EL (cell line): Measurements from ENCODE around the gene SLC45A1.
"Not testable (repeated sequence)": the region's sequence is repeated elsewhere in the genome, so short reads cannot be mapped to it uniquely, and the experiment has no call there.

Experiments
- DNase-seq: peaks from one replicate; pipeline ENCODE4 v3.0.0-alpha.2; 2016

Gene SLC45A1

DNA sequence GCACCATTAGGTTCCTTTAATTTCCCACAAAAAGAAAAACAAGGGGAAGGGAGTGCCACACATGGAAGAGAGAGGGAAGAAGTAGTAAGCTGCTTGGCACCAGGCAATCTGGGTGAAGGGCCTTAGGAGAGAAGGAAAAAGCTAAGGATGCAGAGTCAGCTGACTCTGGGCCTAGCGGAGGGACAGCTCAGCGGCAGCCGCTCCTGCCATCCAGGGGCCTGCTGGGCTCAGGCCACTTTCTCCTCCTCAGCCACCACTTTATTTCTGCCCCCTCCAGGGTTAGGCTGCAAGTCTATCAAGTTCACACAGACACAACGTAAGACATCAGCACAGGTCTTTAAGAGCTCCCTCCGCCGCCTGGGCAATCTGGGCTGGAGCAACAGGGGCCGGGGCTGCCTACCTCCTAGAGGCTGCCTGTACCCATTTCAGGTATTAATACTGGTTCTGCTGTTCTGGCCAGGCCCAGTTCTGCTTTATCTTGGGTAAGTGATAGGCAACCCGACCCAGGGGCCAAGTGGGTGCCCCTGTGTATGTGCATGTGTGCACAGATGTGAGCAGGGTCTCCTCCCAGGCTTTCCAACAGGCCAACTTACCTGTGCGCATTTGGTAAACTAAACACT, 53.6 kb downstream of the SLC45A1 start:
- no peak for DNase-seq

DNA sequence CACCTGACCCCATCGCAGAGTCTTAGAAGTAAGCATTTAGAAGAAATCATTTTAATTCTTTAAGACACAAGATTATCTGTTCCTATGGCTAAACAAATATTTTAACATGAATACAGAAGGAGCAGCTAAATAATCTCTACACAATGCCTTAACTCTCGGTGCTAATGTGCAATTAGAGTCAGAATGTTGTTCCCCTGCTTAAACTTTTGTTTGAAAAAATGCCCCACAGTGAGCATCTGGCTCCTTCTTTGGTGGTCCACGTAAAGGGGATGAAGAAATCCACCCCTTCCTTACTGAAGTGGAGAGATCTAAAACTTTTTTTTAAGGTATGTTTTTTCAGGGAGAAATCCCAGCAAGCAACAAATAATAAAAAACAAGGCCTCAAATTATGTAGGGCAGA, 55.2 kb downstream of the SLC45A1 start:
- DNase-seq = no peak

DNA sequence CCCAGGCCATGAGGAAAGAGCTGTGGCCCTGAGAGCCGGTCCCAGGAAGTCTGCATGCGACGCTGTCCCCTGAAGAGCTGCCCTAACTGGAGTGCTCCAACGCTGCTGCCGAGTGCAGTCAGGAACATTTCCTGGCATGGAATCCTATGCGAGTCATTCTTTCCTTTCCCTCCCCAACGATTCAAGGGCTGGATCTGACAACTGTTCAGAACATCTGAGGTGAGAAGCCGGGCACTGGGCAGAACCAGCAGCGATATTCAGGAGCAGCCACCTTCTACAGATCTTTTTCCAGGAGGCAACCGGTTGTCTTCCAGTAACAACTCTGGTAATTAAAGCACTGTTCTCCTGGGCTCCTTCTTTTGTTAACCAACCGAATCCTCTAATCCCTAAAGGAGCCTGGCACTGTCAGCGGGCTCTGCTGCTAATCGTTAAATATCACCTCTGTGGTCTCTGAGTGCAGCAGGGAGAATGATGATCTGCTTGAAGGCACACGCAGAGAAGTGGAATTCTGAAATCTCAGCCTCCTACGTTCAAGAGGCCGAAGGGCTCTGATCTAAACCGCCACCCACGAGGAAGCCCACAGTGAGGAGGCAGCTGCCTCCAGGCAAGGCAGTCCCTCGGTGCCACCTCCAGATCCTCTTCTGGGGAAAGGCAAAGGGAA, 55.8 kb downstream of the SLC45A1 start:
- peak; percentile 84 for DNase-seq

DNA sequence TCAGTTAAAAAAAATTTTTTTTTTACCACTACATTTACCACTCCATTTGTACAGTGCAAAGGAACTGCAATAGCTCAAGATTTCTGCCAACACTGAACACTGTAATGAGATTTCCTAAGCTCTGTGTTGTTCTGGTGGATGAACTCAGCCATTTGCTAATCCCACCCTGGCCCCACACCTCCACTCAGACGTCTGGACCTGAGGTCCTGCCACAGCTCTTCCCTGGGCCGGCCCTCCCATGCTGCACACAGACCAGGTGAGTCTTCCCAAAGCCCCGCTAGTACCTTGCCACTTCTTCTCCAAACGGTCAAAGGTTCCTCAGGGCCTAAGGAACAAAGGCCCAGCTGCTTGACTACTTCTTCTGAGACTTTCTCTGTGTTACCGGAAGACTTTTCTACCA, 56.4 kb downstream of the SLC45A1 start:
- no peak for DNase-seq

DNA sequence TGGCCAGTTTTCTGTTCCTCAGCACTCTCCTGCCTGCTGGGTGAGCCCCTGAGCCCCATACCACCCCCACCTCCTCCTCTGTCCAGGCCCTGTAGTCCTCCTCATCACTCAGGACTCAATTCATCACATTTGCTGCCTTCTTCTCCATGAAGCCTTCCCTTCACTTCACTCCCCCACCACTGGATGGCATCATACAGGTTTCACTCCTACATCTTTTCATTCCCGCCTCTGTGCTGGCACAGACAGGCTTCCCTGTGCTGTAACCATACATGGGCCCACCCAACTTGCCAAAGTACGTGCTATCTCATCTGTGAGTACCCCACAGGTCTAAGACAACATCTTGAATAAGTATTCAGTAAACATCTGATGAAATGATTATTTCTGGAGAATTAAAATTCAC, 56.9 kb downstream of the SLC45A1 start:
- DNase-seq = peak; percentile 63

DNA sequence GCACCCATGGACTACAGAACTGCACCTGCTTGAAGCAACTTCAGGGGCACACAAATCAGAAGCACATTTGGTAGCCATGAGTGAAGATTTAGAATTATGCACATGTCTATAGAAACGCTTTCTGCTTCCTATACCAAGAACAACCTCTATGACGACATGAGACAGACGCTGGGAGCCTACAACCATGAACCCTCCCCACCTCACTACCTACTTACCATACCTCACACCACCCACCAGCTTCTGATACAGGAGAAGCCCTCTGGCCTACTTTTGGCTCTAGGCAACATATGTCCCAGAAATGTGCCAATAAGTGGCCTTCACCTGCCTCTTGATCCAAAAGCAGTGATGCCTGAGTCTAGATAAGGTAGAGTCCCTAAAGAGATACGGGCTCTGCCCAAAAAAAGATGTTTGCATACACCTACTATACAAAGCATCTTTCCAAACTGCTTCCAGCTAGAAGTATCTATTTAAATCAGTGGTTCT, 58.5 kb downstream of the SLC45A1 start:
- no peak for DNase-seq

DNA sequence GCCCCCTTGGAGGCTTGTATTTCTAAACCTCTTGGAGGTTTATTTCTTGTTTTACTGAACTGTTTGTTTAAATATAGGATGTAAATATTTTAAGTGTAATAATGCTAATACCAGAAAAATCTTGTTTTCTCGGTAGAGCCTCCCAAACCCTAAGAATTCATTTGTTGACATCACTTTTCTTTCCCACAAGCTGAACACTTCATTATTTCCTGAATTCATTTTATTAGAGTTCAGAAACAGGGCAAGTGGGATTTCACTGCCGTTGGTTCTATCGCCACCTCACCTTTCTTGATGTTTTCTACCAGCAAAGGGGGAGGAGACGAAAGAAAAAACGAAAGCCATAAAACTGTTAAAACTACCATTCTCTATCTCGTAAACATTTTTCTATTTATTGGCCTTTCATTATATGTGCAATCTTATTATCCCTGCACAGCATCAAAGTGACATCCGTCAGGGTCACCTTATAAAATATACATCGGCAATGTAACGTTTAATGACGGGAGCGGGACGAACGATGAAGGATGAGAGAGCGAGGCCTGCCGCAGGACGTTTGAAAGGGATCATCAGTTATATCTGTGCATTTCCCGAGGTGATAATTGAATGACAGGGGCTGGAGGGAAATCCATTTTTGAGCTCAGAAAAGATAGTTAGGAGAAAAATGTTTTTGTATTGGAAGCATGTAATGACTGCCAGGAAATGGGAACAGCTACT, 59.5 kb downstream of the SLC45A1 start:
- DNase-seq = no peak

DNA sequence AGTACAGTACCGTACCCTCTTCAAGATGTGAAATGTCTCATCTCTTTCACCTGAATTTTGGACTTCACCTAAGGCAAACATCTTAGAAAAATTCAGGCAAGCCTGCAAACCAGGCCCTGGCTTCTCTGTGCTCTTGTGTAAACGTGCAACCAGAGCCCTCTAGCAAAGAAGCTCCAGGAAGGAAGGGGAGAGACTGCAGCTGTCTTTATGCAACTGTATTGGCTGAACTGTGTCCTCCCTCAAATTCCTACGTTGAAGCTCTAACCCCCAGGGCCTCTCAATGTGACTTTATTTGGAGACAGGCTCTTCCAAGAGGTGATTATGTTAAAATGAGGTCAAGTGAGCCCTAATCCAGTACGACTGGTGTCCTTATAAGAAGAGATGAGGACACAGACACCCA, 60.3 kb downstream of the SLC45A1 start:
- DNase-seq = no peak

DNA sequence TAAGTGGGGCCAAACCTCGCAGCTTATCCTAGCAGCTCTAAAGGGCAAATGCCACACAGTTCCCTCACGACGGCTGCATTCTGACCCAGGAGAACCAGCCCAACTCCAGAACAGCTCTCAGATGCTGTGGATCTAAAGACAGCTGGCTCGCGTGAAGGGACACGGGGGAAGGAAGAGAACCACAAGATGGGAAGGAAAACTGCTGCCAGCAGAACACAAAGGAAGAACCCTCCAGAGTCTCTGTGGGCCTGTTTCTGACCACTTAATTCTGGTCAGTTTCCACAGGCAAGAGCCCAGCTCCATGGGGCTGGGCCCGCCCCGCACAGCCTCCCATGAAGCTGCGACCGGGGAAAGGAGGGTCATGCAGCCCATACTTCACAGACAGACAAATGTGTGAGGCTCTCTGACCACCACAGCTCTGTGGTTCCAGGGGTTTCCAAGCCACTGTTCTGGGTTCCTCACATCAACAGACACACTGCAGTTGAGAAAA, 61.1 kb downstream of the SLC45A1 start:
- no peak for DNase-seq

DNA sequence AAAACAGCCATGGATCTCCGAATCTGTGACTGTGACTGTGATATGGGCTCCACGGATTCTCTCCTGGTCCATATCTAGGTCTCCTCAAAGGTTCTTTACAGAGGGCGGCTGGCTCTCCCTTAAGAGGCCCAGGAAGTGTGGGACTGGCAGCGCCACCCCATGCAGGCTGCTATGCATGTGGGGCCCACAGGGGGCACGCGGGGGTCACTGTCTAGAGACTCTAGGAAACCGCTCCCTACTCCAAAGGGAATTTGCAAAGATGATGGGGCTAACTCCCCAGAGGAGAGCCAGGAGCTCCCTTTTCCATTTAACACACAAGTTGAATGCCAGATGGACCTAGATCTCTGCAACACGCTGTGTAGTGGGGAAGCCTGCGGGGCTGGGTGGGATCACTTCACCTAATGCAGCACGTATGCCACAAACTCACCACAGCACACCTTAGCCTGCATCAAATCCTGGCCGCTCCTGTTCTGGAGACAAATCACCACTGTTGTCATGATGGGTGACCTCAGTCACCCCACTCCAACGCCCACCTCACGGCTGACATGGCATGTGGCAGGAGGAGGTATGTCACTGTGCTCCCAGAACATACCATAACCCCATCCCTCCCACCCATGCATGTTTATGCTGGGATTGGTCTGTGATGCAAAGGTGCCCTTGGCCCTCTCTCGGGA, 61.7 kb downstream of the SLC45A1 start:
- no peak for DNase-seq

DNA sequence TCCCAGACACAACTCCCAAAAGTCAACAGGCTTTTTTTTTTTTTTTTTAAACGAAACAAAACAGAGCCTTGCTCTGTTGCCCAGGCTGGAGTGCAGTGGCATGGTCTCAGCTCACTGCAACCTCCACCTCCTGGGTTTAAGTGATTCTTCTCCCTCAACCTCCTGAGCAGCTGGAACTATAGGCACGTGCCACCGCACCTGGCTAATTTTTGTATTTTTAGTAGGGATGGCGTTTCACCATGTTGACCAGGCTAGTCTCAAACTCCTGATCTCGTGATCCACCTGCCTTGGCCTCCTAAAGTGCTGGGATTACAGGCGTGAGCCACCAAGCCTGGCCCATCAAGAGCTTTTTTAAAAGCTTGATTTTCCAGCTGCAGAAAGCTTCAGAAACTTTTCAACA, 62.4 kb downstream of the SLC45A1 start:
- DNase-seq = not testable (repeated sequence)

DNA sequence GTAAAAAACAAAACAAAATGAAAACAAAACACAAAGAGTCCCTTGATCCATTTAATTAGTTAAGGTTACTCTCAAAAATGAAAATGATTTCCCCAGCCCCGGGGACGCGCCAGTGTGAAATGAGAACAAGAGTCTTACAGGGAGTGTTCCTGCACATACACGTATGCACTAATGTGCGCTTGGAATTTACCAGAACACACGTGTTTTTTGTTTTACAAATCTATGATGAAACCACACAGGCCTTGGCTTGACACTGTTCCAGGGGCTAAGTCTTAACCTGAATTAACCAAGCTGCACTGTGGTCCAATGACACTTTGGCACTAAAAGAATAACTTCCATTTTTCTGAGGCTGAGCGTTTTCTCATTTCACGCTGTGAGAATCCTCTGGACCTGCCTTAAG, 63.7 kb downstream of the SLC45A1 start:
- DNase-seq = no peak

DNA sequence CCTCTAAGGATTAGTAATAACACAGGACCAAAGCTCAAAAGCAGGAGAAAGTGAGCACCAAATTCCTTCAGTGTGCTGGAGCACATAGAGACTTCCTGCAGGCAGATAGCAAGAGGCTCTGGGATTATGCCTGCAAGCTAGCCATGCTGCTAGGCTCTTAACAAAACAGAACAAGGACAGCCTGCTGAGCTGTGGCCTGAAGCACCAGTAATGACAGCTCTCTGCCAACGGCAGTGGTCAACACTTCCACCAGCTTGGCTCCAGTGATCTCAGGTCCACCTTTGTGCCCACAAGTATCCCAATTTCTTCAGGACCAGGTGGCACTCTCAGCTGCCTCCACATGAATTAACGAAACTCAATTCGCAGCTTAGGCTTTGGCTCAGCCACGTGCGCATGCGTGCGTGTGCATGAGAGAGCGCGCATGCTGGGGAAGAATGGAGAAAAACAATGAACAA, 64.2 kb downstream of the SLC45A1 start:
- no peak for DNase-seq

DNA sequence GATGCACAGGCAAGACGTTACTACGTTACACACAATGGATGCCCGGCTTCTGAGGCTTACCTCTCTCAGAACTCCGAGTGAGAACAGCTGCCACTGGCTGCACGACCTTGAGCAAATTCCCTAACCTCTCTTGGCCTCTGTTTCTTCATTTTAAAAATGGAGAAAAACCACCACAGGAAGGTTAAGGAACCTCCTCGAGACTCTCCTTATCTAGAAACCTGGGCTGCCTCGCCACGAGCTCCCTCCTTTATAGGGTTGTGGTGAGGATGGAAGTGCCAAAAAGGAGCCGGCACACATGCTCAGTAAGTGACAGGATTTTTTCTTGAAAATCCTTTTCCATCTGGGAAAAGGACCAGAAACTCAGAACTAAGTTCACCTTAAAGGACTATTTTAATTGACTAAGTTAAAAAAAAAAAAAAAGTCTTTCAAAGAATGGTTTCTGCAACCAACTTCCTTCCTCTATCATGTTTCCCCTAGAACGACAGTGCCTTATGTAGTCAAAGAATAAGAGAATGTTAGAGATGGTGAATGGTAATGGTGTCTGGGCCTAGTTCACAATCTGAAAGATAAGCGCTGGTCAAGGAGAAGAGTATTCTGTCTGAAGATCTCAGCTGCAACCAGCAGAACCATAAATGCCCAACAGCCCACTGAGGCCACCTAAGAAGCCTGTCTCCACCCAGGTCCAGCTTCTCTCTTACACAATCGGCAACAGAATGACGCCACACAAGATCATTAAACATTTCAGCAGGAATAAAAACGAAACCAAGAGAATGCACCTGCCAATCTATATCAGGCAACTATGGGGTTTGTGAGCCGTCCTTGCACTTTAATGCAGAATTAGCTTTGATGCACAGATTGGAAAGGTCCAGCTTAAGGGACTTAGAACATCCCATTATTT, 64.9 kb downstream of the SLC45A1 start:
- DNase-seq = no peak

DNA sequence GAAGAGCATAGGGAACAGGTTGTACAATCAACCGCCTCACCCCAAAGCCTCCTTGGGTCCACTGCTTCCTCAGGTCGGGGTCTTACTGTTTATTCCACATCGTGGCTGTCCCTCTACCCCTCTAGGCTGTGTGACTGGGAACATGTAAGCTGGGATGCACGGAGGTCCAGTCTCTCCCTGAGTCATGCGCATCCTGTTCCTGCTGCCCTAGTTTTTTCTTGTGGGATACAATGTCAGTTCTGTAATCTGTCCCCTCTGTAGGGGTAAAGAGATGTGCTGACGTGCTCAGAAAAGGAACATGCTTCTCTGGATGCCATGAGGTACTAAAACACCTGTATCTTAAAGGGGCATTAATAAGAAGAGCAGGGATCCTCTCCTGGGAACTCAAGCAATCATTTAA, 66.2 kb downstream of the SLC45A1 start:
- peak; percentile 29 for DNase-seq

DNA sequence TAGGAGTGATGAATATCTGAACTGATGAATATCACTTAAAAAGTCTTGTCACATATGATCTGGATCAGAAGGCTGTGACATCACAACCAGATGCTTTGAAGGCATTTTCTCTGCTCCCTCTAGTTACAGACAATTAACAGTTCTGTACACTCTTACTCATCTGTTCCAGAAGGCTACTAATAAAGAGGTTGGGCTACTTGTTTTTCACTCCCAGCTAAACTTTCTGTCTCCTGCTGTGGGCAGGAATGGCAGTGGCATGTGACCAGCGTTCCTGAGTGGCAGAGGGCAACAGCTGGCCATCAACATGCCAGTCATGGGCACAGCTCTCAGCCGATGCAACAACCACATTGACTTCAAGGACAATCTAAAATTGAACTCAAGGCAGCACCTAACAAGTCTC, 66.7 kb downstream of the SLC45A1 start:
- peak; percentile 15 for DNase-seq

DNA sequence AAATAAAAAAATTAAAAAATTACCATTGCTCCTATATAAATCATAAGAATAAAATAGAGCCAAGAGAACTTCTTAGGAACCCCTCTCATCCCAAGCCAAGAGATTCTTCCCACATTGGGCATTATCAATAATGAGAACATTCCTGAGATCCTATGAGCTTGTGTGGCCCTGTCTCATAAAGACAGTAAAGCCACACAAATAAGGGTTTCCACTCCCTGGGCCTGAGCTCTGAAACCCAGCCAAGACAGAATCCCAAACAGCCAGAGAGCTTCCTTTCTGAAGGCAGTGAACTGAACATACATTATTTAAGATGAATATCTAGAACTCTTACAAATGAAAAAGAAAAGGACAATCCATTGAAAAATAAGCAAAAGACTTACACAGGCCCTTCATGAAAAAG, 68.3 kb downstream of the SLC45A1 start:
- DNase-seq = no peak

DNA sequence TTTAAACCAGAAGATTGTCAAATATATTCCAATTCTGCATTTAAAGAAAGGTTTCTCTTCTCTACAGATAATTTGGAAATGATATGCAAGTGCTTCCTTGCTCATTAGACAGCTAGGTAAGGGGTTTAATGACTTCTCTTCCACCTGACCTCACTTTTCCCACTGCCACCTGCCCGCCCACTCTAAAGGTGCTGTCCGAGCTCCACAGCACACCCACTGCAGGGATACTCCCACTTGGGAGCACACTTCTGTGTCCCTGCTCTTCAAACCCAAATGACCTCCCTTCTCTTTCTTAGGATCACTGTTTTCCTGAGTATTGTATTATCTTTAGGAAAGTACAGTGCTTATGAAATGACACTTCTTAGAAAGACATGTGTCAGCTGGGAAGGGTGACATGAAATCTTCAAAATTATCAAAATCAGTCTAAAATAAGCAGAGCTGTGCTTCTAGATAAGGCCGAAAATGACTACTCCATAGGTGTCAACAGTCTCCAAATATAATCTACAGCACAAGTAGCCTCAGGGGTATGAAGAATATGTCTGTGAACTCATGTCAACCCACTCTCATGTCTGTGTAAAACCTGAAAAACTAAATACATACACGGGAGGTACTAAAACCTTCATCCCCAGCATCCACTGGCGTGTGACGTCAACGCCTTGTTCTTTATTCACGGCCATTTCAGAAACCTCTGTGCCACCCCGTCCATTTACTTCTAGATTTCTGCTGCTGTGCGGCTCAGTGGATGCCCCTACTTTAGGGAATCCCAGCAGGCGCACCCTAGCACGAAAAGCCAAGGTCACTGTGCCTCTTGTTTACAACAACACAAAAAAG, 71.0 kb downstream of the SLC45A1 start:
- no peak for DNase-seq

DNA sequence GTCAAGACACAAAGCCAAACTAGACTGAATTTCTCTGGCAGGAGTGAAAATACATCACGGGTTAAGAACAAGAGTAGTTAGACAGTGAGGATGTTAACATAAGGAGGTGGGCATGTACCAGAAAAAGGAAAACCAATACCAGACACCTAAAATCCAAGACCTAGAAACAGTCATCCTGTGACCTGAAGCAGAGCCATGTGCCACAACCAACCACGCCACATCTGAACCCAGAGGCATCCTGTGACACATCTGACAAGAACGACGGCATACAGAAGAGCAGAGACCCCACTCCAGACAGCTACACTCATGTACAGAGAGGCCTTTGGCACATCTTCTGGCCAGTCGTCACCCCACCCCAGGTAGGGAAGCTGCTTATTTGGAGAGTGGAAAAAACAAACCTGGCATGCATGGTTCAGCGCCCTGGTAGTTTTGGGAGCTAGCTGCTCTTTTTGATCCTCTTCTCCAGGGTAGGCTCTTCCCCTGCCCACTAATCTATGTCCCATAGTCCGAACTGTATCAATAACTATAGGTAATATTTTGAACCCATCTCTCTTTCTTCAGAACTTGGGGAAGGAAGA, 72.1 kb downstream of the SLC45A1 start:
- DNase-seq = no peak

DNA sequence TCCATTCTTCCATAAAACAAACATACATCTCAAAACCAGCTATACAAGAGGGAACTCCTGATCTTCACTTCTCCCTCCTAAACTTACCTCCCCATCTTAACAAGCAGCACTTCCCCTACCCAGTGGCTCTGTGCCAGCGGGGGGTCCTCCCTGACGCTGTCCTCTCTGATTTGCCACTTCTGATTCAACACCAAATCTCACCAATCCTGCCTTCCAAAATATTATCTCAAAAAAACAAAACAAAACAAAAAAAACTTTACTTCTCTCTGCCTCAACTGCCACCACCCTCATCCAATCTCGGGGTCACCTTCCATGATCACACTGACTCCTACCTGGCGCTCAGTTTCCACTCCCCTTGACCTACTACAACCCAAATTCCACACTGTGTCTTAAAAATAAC, 72.8 kb downstream of the SLC45A1 start:
- DNase-seq = no peak

DNA sequence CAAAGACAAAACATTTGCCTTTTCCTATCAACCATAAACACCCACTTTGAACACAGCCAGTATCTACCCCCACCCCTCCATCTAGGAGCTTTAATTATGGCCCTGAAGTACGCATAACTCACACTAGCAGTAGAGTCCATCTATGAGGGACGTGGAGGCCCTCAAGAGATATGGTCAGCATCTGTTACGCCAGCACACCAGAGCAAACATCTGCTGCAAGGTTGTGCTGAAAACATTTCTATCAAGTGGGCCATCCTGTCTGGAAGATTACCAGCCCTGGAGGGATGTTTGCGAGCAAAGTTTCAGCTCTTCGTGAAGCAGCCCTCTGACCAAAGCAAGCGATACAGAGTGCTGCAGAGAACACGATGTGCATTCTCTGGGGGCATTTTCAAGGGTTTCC, 74.6 kb downstream of the SLC45A1 start:
- no peak for DNase-seq
